ENCODE measurements around the gene FBXL7.

Gene FBXL7
- total RNA-seq, result 0 reads per million in 2 experiments

DNA sequence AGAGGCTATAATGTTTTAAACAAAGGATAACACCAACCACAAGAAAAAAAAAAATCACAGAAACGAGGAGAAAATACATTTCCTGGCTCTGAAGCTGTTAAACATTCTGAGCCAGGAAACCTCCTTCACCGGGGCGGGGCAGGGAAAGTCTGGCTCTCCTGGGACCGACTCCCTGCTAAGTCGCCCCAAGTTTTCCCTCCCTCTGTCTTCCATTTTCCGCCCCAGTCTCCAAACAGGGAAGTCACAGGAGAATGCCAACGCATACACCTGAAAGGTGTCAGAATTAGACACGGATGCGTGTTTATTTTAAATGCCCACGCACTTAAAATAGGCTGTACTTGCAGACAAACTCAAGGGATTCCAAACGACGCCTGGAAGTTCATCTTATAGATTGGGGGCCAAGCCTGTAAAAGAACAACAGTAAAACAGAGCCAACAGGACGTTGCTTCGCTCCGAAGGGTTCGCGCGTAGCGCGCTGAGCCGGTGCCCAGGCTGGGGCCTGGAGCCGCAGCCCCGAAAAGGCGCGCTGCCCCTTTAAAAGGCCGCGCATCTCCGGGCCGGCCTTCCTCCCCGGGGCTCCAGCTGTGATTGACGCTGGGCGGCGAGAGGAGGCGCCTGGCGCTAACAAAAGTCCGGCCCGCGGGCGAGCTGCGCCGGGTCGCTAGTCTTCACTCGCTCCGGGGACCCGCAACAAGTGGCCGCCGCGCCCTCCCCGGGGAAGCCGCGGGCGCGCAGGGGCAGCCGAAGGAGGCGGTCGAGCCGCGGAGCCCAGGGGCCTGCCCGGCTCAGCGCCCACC is at the start of gene FBXL7:
Gene FBXL7 (plus strand): TSS at position 653 of the 797 bp plus-strand sequence.
- no peak for DNase-seq (ENCODE audit: low read depth)

DNA sequence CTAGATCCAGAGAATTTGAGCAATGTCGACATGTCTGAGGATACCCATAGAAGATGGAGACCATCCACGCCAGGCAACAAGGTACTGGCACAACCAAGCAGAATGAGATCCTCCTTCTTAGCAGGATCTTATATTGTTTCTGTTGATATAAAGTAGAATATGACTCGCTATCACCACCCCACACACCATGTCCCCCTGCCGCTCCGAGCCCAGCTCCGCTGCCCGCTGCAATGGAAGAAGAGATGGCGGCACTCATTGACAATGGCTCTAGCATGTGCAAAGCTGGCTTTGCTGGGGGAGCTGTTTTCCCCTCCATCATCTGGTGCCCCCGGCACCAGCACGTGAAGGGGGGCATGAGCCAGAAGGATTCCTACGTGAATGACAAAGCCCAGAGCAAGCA is 49.5 kb upstream of the FBXL7 start:
- DNase-seq (ENCODE audit: low read depth), result no peak

DNA sequence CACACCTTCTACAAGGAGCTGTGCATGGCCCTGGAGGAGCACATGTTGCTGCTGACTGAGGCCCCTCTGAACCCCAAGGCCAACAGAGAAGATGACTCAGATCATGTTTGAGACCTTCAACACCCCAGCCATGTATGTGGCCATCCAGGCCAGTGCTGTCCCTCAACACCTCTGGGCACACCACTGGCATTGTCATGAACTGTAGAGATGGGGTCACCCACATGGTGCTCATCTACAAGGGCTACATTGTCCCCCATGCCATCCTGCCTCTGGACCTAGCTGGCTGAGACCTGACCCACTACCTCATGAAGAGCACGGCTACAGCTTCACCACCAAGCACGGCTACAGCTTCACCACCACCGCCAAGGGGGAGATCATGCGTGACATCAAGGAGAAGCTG is 49.0 kb upstream of the FBXL7 start:
- DNase-seq (ENCODE audit: low read depth), result no peak

DNA sequence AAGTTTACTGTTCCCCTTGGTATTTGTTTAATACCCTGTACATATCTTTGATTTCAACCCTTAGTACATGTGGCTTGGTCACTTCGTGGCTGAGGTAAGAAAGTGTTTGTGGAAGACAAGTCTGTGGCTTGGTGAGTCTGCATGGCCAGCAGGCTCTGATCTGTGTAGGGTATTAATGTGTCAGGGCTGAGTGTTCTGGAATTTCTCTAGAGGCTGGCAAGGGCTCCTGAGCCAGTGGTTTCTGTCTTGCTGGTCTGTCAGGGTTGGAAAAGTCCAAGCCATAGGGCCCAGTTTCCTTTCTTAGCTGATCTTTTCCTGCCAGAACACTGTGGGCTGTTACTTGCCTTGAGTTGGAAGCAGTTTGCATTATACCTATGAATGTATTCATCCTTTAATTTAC is 48.0 kb upstream of the FBXL7 start:
- DNase-seq (ENCODE audit: low read depth), result no peak

DNA sequence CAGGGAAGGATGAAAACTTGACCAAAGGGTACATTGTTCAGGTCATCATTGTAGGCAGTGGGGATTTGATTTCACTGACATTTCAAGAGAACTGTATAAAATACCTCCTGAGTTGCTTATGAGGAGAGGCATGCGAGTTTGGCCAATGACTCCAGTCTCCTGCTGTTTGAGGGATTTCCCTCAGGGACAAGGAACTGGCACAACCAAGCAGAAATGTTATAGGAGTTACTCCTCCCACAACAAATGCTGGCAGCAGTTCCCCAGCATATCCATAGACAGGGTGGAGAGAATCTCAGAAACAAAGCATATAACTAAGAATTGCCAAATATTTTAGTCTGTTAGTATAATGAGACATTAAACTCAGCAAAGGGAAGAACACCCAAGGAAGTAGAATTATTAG is 47.2 kb upstream of the FBXL7 start:
- DNase-seq (ENCODE audit: low read depth), result no peak

DNA sequence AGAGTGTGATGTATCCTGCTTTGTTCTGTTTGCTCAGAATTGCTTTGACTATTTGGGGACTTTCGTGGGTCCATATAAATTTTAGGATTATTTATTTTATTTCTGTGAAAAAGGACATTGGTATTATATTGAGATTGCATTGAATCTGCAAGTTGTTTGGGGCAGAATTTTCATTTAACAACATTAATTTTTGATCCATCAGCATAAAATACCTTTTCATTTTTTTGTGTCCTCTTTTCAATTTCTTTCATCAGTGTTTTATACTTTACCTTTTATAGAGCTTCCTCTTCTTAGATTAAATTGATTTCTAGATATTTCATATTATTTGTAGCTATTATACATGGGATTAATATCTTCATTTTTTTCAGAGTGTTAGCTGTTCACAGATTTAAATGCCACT is 40.8 kb upstream of the FBXL7 start:
- no peak for DNase-seq (ENCODE audit: low read depth)

DNA sequence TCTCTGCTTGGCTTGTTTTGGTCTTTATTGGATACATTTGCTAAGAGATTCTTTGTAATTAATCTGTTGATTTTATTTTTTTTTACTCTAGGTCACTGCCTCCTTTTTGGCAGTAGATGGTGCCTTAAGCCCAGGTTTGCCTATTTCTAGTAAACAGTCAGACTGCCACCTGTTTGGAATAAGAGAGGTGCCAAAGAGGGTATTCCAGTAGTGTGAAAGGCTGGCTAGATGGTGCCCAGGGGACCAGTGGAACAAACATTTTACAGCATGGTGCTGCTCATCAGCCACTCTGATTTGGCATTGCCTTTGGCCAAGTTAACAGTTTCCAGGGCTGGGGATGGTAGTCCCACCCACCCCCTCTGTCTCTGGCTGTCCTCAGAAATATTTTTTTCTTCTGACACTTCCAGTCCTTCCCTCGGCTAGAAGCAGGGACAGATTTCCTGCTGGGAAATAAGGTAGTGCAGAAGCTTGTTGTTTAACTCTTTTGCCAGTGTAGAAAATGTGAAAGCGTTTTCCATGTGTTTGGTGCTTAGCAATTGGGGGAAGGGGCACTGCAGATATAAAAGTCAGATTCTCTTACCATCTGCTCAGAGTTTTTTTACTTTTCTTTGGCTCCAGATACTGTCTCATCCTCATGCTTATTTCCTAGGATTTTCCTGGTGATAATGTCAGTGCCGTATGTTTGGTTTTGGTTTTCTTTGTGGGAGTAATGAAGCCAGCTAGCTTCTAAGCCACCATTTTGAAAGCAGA is 36.6 kb upstream of the FBXL7 start:
- no peak for DNase-seq (ENCODE audit: low read depth)

DNA sequence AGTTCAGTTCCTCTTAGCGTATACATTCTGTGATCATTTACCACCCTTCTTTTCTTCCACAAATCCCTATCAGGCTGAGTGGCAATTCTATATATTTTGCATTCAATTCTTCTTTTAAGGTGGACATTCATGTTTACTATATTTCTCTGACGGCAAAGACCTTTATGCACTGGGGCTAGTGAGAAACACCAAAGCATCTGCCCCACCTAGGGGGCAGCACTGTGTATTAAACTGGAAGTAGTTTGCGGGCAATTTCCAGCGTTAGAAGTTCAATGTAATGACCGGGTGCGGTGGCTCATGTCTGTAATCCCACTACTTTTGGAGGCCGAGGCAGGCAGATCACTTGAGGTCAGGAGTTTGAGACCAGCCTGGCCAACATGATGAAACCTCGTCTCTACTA is 27.9 kb upstream of the FBXL7 start:
- DNase-seq (ENCODE audit: low read depth), result no peak

DNA sequence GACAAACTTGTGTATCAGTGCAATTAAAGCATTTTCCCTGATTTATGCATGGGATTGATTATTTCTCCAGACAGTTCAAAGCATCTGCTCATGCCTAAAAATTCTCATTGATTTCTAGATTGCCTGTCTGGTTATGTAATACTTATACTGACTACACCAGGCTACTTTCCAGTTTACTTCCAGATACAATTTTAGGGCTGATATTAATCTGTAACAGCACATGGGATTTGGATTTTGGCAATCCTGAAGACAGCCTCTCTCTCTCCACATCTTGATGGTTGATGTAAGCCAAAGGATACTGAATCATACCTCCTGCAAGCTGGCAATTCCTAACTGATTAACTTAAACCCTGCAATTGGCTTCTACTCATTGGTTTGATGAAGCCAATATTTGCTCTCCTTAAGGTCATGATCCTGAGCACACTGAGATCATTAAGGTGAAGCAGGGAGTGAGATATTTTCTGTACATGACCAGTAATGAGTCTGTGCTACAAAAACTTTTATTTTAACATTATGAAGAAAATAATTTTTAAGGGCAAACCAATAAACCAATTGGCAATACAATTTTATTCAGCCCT is 25.7 kb upstream of the FBXL7 start:
- DNase-seq (ENCODE audit: low read depth), result no peak

DNA sequence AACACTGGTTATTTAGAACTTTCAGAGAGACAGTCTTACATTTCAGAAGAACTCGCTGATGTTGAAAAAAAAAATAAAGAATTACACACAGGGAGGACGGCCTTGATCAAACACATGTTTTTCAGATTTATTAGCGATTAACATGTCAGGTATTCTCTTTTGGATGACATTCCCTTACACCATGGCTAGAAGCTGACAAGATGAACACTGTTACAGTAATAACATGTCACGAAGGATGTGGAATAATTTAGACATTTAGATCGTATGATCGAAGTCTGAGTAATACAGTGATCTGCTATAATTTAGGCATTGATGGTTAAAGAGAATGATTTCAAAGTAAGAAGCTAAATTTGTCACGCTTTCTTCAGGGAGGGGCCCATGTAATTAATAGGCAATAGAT is 24.6 kb upstream of the FBXL7 start:
- DNase-seq (ENCODE audit: low read depth), result no peak

DNA sequence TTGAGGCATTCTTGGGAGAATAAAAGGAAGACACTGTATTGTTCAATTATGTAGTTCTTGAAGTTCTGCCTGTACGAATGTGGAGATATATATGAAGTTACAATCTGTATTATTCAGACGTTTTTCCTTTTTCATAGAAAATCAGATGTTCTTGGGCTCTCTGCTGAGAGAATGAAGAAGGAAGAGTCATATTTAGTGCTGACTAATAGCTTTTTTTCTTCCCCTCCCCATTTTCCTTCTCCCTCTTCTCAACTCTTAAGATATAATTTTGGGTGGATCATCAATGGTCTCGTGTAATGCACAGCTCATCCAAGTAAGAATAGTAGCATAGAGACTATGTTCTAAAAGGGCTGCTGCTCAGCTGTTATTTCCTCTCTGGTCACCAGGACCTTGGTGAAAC is 23.0 kb upstream of the FBXL7 start:
- DNase-seq (ENCODE audit: low read depth), result no peak

DNA sequence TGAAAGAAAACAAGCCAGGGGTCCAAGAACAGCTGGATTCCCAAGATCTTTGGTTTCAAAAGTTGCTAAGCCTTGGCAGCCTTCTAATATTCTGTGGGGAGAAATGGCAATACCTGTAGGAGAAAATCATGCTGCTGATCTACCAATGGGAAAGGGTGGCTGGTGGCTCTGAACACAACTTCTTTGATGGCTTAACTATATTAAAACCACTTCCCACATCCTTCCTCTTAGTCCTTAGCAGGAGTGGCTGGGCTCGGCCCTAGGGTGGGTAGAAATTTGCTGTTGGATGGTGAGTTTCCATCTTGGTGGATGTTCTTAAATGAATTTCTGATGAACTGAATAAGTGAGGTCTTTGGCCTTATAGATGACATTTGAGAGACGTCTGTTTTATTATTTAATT is 19.5 kb upstream of the FBXL7 start:
- no peak for DNase-seq (ENCODE audit: low read depth)

DNA sequence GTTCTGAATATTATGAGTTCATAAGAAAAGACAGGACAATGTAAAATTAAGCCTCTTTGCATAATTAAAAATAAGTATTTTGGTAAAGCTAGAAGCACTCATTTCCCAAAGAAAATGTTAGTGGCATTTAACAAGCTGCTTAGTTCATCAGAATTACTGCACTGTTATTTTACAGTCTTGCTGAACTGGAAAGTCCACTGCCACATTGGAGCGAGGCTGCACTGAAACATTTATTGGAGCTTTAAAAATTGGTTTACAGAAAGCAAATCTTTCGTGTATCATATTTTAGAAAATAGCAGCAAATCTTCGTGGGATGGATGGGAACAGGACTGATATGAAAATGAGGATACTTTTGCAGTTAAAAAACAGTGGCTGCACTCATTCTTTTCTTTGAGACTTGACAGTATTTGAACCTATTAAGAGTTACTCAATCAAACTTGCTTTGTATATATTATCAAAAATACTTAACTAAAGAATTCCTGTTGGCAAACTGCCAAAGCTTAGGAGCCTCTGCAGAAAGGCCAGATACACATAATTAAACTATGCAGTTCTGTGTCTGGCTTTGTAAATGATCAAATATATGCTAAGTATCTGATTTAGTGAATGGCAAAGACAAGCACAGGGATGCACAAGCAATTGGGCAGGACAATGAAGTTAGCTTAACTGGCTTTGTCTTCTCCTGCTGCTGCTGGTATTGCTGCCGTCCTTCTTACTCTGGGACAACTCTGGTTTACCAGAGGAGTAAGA is 16.5 kb upstream of the FBXL7 start:
- no peak for DNase-seq (ENCODE audit: low read depth)

DNA sequence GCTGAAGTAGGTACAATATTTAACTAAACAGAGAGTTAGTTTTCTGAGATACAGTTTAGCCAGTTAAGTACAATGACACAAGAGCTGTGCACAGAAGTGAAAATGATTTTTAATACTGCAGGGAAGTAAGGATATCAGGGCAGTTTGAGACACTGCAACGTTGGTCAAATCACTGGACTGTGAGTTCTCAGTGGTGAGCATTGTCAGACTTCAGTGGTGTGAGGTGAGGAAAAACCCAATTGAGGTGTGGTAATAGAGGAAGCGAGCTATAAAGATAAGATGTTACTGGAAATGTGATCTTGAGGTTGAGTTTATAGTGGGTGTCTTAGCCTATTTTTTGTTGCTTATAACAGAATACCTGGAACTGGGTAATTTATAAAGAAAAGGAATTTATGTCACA is 12.8 kb upstream of the FBXL7 start:
- DNase-seq (ENCODE audit: low read depth), result no peak

DNA sequence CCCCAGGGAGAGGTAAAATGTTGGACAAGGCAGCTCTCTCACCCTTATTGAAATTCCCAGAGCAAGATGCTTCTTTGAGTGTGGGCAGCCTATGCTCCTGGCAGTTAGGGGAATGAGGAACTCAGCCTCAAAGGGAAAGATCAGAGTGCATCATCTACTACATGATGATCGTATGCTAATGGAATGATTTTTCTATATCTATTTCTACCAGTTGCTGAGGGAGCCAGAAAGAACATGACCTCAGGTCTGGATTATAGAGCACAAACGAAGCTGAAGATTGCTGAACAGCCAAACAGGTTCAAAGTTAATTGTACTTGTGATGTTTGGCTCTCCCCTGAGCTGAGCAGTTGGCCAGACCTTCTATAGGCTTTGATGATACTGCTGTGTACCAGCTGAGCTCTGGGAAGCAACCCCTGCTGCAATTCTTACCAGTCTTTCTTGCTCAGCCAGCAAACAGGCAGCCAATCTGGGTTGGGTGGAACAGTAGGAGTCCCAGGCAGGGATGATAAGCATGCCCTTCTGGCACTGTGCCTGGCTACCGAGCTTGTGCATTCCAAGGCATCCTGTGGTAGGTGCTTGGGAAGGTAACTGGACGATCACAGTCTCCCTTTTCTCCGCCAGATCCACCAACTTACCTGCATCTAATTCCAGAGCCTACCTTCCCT is 10.3 kb upstream of the FBXL7 start:
- no peak for DNase-seq (ENCODE audit: low read depth)

DNA sequence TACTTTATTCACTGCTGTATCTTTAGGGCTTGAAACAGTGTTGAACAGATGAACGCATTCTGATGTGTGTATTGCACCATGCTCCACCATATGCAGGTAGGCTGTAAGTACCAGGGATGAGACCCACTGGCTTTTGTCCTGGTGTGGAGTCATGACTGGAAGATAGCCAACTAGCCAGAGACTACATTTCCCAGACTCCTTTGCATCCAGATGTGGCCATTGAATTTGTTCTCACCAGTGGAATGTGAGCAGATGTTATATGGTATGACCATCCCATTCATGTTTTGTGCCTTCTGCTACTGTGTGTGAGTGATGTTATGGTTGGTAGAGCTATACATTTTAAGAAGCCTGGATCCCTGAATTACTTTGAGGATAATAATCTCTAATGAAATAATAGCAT is 7.4 kb upstream of the FBXL7 start:
- DNase-seq (ENCODE audit: low read depth), result no peak

DNA sequence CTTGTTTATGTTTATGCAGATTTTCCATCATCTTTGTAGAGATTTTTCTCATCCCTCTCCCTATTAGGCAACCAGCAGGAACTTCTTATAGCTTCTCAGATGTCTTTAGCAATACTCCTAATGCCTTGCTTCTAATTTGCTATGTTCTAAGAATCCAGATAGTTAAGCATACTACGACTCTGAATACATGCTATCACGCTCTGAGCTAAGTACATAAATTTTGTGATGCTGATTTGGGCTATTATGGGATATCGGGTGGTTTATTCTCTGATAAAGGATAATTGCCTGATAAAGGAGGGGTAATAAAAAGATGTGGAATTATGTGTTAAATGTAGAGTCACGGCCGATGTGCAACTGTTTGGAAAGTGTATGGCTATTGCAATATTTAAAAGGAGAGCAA is 6.5 kb upstream of the FBXL7 start:
- no peak for DNase-seq (ENCODE audit: low read depth)

DNA sequence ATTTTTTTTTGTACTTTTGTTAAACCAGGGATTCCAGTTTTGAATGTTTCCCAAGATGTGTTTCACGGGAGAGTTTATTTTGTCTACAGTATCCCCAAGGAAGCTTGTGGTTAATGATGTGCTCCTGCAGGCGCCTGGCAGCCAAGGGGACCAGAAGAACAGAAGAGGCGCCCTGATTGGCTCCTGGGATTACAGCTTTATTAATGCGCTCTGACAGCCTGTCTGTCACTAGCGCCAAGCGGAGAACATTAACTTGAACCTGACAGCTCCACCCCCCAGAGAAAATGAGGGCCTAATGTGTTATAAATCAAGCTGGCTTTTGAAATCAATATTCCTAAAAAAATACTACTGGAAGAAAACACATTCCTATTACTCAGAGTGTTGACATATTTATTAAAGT is 5.0 kb upstream of the FBXL7 start:
- no peak for DNase-seq (ENCODE audit: low read depth)

DNA sequence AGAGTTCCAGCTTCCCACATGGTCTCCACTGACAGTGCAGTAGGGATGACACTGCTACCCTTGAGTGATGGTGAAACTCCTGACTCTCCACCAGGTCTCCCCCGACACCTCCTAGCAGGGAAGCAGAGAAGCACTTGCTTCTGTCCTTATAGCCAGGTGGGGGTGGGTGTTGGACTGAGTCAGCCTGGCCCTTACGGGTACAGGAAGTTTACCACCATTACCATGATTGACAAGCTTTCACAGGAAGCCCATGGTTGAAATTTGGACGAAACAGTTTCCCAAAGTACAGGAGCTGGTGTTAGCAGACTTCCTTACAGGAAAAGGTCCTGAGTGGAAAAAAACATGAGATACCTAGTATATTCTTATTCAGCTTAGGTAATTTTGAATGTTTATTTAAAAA is 3.1 kb upstream of the FBXL7 start:
- no peak for DNase-seq (ENCODE audit: low read depth)

DNA sequence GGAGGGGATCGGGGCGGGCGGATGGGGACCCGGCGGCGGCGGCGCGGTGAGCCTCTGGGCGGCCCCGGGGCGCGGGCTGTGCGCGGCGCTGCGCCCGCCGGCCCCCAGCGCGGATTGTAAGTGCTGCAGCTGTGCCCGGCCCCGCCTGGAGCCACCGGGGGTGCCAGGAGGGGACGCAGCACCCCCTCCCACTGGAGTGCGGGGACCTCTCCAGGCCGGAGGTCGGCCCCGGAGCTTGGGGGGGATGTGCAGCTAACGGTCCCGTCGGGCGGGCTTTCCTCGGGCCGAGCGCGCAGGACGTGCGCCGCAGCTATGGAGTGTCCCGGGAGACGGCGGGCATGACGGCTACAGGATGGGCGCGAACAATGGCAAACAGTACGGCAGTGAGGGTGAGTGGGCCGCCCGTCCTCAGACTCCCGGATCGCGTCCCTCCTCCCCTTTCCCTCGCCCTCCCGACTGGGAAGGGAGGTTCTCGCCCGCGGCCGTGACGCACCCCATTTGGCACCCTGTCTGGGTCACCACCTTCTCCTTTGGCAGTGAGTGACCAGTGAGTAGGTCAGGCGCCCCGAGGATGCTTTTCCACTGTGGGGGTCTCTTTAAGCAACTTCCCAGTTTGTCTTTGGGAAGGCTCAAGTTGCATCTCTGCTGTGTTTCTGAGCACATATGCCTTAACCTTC is 483 bp downstream of the FBXL7 start:
- no peak for DNase-seq (ENCODE audit: low read depth)

DNA sequence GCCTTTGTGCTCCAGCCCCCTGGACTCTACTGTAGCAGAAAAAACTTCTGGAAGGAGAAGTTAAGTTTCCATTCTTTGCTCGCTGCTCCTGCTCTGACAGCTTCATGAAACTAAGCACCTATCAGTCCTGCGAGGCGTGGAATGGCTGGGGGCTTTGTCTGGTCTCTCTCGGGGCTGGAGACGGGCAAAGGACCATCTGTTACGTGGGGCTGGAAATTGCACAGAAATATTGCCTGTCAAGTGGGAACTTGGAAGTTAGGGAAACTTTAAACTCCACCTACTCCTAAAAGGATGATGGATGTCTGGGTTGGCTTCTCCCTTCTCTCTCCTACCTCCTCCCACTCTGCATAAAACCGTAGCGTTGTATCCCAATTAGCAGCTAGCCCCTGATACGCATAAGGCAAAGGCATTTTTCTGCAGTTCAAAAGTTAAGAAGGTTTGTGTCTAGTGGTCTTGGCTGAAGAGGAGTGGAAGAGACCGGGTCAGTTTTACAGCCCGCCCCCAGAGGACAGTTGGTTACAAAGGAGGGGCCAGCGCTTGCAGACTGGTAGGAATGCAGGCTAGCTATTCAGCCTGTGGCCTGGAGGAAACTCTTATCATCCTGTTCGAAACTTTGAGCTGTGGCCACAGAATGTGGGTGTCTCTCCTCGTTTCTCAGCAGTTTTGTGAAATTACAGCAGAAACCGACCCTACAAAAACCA is 1.3 kb downstream of the FBXL7 start:
- DNase-seq (ENCODE audit: low read depth), result no peak

Data from T follicular helper cell (primary cell).